ENCODE results near the gene PCCA.
"Not testable (repeated sequence)": the region's sequence is repeated elsewhere in the genome, so short reads cannot be mapped to it uniquely, and the experiment has no call there.

PCCA gene

DNA sequence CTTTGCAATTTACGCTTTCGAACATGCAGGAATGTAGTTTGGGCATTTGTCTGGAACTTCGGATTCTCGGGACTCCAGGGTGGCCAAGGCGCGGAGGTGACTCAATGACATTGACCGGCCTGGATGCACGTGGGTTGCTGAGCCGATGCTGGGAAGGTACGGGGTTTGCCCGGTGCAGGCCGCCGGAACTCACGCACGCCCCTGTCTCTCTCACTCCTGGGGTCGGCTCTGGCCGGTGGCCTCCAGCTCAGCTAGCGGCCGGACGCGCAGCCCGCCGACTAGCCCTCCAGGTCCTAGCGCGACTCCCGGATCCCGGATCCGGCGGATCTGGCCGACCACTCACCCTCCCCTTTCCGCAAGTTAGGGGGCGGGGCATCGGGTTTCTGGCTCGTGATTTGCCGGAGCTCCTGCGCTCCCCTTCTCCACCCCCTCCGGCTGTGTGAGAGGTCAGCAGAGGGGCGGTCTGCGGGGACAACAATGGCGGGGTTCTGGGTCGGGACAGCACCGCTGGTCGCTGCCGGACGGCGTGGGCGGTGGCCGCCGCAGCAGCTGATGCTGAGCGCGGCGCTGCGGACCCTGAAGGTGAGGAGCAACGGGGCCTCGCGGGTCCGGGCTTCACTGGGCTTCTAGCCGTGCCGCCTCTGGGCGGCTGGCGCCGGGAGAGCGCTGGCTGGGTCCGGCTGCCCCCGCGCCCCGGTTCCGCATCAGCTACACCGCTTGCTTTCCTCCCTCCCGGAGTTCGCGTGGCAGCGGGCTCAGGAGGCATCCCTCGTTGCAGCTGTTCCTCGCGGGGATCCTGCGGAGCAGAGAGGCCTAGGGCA, at the start of gene PCCA:
PCCA (plus strand) TSS at position 450 of the 821 bp plus-strand sequence; CDS start at position 478, 28 bp downstream.
- peak; percentile 61 for DNase-seq (ENCODE audit: low read depth)

DNA sequence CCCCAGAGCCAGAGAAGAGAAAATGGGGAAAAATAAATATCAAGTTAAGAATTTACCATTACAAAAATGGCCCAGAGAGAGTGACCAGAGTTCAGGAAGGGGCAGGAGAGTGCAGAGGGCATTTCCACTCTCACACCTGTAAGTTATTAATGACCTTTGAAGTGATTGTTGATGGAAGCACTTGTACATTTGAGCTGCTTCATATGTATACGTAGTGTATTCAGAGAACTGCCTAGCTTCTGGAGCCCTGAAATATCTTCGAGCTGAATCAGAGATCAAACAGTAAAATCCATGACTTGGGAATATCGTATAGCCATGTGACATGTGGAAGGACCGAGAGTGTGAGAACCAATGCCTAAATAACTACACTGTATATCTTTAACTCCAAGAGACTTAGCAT, 49.2 kb upstream of the PCCA start:
- DNase-seq (ENCODE audit: low read depth): no peak

DNA sequence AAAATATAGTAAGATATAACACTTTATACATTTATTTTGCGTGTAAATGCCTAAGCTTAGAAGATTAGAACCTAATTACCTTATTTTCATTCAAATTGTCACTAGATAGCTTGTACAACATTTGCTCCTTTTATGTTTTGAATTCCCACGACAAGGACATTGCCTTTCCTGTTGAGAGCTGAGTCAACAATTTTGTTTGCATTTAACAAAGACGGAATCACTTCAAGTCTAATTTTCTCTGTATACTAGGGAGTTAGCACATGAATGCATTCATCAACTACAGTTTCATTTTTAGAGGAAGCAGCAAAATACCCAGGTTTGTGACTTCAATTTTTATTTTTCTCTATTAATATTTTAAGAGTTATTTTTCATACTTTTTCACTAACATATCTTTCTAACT, 48.7 kb upstream of the PCCA start:
- no peak for DNase-seq (ENCODE audit: low read depth)

GRCh38 chr13:100044936-100045335, 44.0 kb upstream of the PCCA start:
- DNase-seq (ENCODE audit: low read depth): no peak

DNA sequence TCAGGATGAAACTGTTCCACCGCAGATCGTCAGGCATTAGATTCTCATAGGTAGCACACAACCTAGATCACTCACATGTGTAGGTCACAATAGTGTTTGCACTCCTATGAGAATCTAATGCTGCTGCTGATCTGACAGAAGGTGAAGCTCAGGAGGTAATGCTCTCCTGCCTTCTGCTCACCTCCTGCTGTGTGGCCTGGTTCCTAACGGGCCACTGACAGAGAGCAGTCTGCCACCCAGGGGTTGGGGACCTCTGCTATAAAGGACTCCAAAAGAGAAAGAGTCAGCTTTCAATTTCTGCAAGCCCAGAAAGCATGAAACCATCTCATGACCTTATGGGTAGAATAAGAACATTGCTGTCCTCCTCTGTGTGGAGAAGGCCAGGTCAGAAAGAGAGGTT, 43.5 kb upstream of the PCCA start:
- DNase-seq (ENCODE audit: low read depth): no peak

- DNase-seq (ENCODE audit: low read depth): no peak
Observed at GRCh38 chr13:100051070-100051469, 37.8 kb upstream of the PCCA start.

DNA sequence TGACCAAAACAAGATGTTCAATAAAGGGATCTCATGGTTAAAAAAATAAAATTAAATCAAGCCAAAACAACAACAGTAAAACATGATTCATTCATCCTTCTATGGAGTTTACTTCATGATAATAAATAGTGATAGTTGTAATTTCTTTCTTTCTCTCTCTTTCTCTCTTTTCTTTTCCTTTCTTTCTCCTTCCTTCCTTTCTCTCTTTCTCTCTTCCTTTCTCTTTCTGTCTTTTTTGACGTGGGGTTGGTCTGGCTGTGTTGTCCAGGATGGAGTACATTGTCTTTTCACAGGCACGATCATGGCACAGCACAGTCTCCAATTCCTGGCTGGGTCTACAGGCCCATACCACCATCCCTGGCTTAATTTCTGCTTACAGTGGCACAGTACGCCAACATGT, 29.1 kb upstream of the PCCA start:
- no peak for DNase-seq (ENCODE audit: low read depth)

DNA sequence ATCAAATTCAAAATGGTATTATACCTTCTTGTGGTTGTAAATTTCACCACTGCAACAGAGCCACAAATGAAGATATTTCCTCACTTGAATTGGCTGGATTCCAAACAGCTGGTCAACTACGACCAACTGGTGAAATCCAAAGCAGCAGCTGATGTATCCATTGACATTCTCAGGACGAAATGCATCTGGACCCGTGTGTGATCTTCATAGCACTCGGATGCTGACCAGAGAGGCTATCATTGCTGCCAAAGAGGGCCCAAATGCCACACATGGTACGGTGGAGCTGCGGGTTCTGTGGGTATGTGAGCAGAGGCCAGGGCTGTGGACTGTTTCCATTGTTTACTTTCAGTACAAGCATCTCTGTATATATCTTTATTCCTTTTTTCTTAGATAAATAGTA, 25.6 kb upstream of the PCCA start:
- no peak for DNase-seq (ENCODE audit: low read depth)

- DNase-seq (ENCODE audit: low read depth): no peak
Observed at GRCh38 chr13:100063906-100064305, 25.0 kb upstream of the PCCA start.

- no peak for DNase-seq (ENCODE audit: low read depth)
Observed at GRCh38 chr13:100068133-100068931, 20.6 kb upstream of the PCCA start.

DNA sequence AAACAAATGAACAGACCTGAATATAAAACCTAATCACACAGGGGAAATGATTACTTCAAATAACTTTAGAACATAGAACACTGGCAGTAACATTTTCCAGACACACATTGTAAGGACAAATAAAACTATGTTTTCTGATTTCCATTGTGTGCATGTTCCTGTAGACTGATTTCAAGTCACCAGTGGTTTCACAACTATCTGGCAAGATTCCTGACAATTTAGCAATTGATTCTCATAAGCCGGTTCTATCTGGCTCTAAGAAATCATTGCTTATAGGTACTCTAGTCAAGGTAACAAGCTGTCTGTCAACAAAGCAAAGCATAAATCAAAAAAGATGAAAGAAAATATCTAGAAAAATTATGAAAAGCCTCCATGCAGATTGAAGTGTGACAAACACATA, 19.6 kb upstream of the PCCA start:
- DNase-seq (ENCODE audit: low read depth): no peak

GRCh38 chr13:100075700-100076587, 12.9 kb upstream of the PCCA start:
- no peak for DNase-seq (ENCODE audit: low read depth)

GRCh38 chr13:100079003-100079402, 9.9 kb upstream of the PCCA start:
- not testable (repeated sequence) for DNase-seq (ENCODE audit: low read depth)

GRCh38 chr13:100083401-100083800, 5.5 kb upstream of the PCCA start:
- DNase-seq (ENCODE audit: low read depth): not testable (repeated sequence)

- DNase-seq (ENCODE audit: low read depth): no peak
Observed at GRCh38 chr13:100088273-100088643, 635 bp upstream of the PCCA start.

DNA sequence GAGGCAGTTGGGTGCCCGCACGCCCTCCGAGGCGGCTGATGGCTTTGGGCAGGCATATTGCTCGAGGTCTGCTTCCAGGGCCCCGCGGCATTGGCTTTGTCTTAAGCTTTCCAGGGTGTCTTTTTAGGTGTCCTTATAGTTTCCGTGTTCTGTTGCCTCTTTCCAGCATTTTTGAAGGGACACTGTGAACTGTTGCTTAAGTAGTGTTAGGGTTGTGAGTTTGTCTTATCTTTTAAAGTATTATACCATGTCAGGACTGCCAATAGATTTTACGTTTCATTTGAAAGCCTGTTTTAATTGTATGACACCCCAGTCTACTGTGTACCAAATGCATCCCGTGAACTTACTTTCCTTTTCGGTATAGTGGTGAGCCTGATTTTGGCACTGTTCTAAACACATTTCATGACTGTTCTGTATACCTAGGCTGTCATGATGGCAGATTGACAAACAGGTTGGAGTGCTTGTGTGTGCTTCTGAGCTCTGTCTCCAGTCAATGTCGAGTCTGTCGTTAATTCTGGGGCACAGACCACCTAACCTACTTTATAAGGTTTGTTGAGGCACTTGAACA, 656 bp downstream of the PCCA start:
- DNase-seq (ENCODE audit: low read depth): no peak

GRCh38 chr13:100090861-100091260, 2.0 kb downstream of the PCCA start:
- no peak for DNase-seq (ENCODE audit: low read depth)

DNA sequence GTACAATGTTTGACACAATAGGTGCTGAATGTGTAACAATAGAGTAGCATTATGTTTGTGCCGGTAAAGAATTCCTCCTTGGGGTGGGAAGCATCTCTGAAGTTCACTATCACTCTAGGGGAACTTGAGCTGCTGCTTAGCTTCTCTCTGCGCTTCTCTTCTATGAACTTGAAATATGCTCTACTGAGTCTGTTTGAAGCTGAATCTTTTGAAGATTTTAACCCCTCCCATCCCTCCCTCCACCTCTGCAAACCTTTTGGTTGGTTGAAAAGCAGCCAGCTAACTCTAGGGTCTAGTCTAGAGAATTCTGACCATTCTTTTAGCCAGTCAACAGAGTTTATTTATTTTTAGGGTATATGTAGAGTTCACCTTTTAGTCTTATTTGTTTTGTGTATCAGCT, 2.5 kb downstream of the PCCA start:
- no peak for DNase-seq (ENCODE audit: low read depth)

DNA sequence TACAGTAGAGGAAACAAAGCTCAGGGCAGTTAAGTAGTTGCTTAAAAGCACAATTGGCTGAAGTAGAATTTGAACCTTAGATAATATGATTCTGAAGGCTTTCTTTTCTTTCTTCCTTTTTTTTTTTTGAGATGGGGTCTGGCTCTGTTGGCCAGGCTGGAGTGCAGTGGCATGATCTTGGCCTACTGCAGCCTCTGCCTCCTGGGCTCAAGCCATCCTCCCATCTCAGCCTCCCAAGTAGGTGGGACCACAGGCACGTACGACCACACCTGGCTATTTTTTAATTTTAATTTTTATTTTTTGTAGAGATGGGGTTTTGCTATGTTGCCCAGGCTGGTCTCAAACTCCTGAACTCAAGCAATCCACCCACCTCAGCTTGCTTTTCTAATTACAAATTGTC, 3.4 kb downstream of the PCCA start:
- not testable (repeated sequence) for DNase-seq (ENCODE audit: low read depth)

DNA sequence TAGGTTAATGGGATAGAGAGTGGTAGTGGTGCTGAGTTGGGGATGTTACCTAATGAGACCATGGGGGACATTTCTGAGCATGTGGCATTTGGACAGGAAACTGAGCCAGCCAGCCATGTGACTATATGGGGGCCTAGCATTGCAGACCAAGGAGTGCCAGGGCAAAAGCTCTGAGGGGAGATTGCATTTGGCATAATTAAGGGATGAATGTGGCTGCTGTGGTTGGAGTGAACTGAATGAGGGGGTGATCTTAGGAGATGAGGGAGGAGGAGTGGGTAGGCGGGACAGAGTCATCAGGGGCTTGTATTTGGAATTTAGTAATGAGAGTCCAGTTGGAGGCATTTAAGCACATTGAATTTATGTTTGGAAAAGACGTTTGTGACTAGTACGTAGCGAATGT, 6.6 kb downstream of the PCCA start:
- DNase-seq (ENCODE audit: low read depth): no peak

DNA sequence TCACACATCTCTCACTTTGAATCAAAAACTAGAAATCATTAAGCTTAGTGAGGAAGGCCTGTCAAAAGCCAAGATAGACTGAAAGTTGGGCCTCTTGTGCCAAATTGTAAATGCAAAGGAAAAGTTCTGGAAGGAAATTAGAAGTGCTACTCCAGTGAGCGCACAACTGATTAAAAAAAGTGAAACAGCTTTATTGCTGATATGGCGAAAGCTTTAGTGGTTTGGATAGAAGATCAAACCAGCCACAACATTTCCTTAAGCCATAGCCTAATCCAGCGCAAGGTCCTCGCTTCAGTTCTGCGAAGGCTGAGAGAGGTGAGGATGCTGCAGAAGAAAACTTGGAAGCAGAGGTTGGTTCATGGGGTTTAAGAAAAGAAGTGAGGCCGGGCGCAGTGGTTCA, 7.6 kb downstream of the PCCA start:
- DNase-seq (ENCODE audit: low read depth): no peak

DNA sequence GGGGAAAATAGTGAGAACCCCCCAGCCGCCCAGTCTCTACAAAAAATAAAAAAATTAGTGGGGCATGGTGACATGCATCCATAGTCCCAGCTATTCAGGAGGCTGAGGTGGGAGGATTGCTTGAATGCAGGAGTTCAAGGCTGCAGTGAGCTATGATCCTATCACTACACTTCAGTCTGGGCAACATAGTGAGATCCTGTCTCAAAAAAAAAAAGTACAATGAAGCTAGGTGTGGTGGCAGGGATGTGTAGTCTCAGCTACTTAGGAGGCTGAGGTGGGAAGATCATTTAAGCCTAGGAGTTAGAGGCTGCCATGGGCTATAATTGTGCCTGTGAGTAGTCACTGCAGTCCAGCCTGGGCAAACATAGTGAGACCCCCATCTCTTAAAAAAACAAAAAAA, 8.9 kb downstream of the PCCA start:
- no peak for DNase-seq (ENCODE audit: low read depth)

Measured in stimulated activated CD4-positive, alpha-beta T cell treated with anti-CD3 and anti-CD28 coated beads, Interleukin-2, amount 100 ng/mL, for 4 hours (primary cell).